IMR-90 (cell line): ENCODE measurements around the gene ACOX3. TPM values are rescaled to one million over a fixed set of nuclear protein-coding genes. Genes with fewer than 3 reads are reported as not detected.

ENCODE experiments used
- ATAC-seq: fragments of 200-7000 bp; cut with Tn5 transposase; 2 replicates; pipeline ENCODE4 v1.9.1; 2020; ENCODE audit warnings: low read depth, mild to moderate bottlenecking, moderate library complexity
- BruUV-seq: library from RNA; stranded (reverse); fragments of 400-500 nt; replicated peaks from 2 replicates; lab custom pipeline; 2021; lab: Mats Ljungman, UMichigan
- CTCF ChIA-PET: fragments of 300-600 bp; formaldehyde crosslinking; extraction: SDS; loops from one replicate; lab custom pipeline; 2021; ENCODE audit warnings: antibody characterized with exemption; lab: Yijun Ruan, JAX
- POLR2A ChIA-PET: fragments of 300-600 bp; sonication (Branson Sonifier 250); formaldehyde crosslinking; loops from one replicate; lab custom pipeline; 2022; ENCODE audit warnings: antibody characterized with exemption; ENCODE audit not compliant: unreplicated experiment; lab: Charles Lee
- DNase-seq: peaks from one replicate; pipeline ENCODE4 v3.0.0; 2013
- H2AFZ ChIP-seq: replicated peaks from 2 replicates; pipeline ENCODE3; 2013; ENCODE audit warnings: low read length, mild to moderate bottlenecking; ENCODE audit not compliant: poor library complexity
- H2AK5ac ChIP-seq: 2 replicates; pipeline ENCODE4 v1.6.1; 2013; ENCODE audit warnings: low read depth, low read length, inconsistent platforms
- H2AK9ac ChIP-seq: replicated peaks from 2 replicates; pipeline ENCODE3; 2013; ENCODE audit warnings: mild to moderate bottlenecking, low read depth, low read length, moderate library complexity; ENCODE audit not compliant: poor library complexity
- H2BK120ac ChIP-seq: 2 replicates; pipeline ENCODE4 v1.6.1; 2013; ENCODE audit warnings: low read depth, low read length, inconsistent platforms
- H2BK15ac ChIP-seq: 3 replicates; pipeline ENCODE4 v1.6.1; 2013; ENCODE audit warnings: low read depth, low read length, inconsistent platforms
- H2BK20ac ChIP-seq: 2 replicates; pipeline ENCODE4 v1.6.1; 2013; ENCODE audit warnings: low read depth, mild to moderate bottlenecking, inconsistent platforms, low read length, moderate library complexity
- H2BK5ac ChIP-seq: 2 replicates; pipeline ENCODE4 v1.6.1; 2013; ENCODE audit warnings: mild to moderate bottlenecking, low read depth, low read length, inconsistent platforms; ENCODE audit not compliant: poor library complexity, severe bottlenecking
- H3K14ac ChIP-seq: replicated peaks from 2 replicates; pipeline ENCODE4 v1.6.1; 2013; ENCODE audit warnings: low read depth, low read length, inconsistent platforms
- H3K18ac ChIP-seq: 2 replicates; pipeline ENCODE4 v1.6.1; 2013; ENCODE audit warnings: low read depth, low read length, control low read depth
- H3K23ac ChIP-seq: 2 replicates; pipeline ENCODE4 v1.6.1; 2013; ENCODE audit warnings: low read depth, low read length, inconsistent platforms
- H3K27ac ChIP-seq: 2 replicates; pipeline ENCODE4 v1.5.1; 2013; ENCODE audit warnings: mild to moderate bottlenecking, control low read depth, low read length; ENCODE audit not compliant: insufficient read depth
- H3K27me3 ChIP-seq: 2 replicates; pipeline ENCODE4 v1.6.1; 2013; ENCODE audit warnings: low read length; ENCODE audit not compliant: control insufficient read depth, insufficient read depth
- H3K36me3 ChIP-seq: 2 replicates; pipeline ENCODE4 v1.6.1; 2013; ENCODE audit warnings: low read length, mixed read lengths; ENCODE audit not compliant: control insufficient read depth, insufficient read depth
- H3K4ac ChIP-seq: 2 replicates; pipeline ENCODE4 v1.6.1; 2013; ENCODE audit warnings: low read depth, low read length, inconsistent platforms
- H3K4me1 ChIP-seq: 2 replicates; pipeline ENCODE4 v1.6.1; 2013; ENCODE audit warnings: low read length, mixed read lengths; ENCODE audit not compliant: control insufficient read depth, insufficient read depth
- H3K4me2 ChIP-seq: 2 replicates; pipeline ENCODE4 v1.6.1; 2013; ENCODE audit warnings: low read depth, mild to moderate bottlenecking, control low read depth, low read length, moderate library complexity
- H3K4me3 ChIP-seq: 2 replicates; pipeline ENCODE4 v1.5.1; 2013; ENCODE audit warnings: low read depth, mild to moderate bottlenecking, control low read depth, low read length, moderate library complexity; ENCODE audit not compliant: insufficient read depth
- H3K56ac ChIP-seq: 2 replicates; pipeline ENCODE4 v1.6.1; 2013; ENCODE audit warnings: low read length, inconsistent platforms; ENCODE audit not compliant: insufficient read depth; ENCODE audit errors: extremely low read depth
- H3K79me1 ChIP-seq, 2 experiments: 2 replicates each; pipeline ENCODE4 v1.6.1; 2013; ENCODE audit warnings: low read length in 2 of 2, inconsistent platforms in 1 of 2, low read depth in 1 of 2
- H3K9ac ChIP-seq: 2 replicates; pipeline ENCODE4 v1.6.1; 2013; ENCODE audit warnings: low read depth, low read length, control low read depth
- H3K9me1 ChIP-seq: 2 replicates; pipeline ENCODE4 v1.6.1; 2013; ENCODE audit warnings: low read length, inconsistent platforms; ENCODE audit not compliant: insufficient read depth
- H3K9me3 ChIP-seq: 2 replicates; pipeline ENCODE4 v1.6.1; 2013; ENCODE audit warnings: low read length; ENCODE audit not compliant: control insufficient read depth, insufficient read depth
- H4K20me1 ChIP-seq: 2 replicates; pipeline ENCODE4 v1.6.1; 2013; ENCODE audit warnings: low read length, inconsistent platforms; ENCODE audit not compliant: insufficient read depth
- H4K5ac ChIP-seq: 2 replicates; pipeline ENCODE4 v1.6.1; 2013; ENCODE audit warnings: mild to moderate bottlenecking, low read depth, low read length, control low read depth
- H4K8ac ChIP-seq, 2 experiments: 2 replicates each; pipeline ENCODE4 v1.6.1; 2013; ENCODE audit warnings: low read depth in 2 of 2, low read length in 2 of 2, control low read depth in 1 of 2, inconsistent platforms in 1 of 2
- H4K91ac ChIP-seq: 2 replicates; pipeline ENCODE4 v1.6.1; 2013; ENCODE audit warnings: low read depth, low read length, inconsistent platforms; ENCODE audit not compliant: insufficient read depth
- BHLHE40 ChIP-seq: fragments of 150-350 bp; IDR thresholded peaks from 2 replicates; pipeline ENCODE4 v1.6.1; 2016; ENCODE audit warnings: mild to moderate bottlenecking, low read depth, low read length
- FOS ChIP-seq: fragments of 150-350 bp; IDR thresholded peaks from 2 replicates; pipeline ENCODE4 v1.6.1; 2016; ENCODE audit warnings: low read depth, low read length
- MXI1 ChIP-seq: IDR thresholded peaks from 2 replicates; pipeline ENCODE4 v1.6.1; 2012; ENCODE audit warnings: low read depth, mild to moderate bottlenecking, low read length, moderate library complexity, borderline replicate concordance
- POLR2A ChIP-seq: IDR thresholded peaks from 2 replicates; pipeline ENCODE4 v1.6.1; 2012; ENCODE audit warnings: mild to moderate bottlenecking, low read depth, low read length
- RCOR1 ChIP-seq: IDR thresholded peaks from 2 replicates; pipeline ENCODE4 v1.6.1; 2012; ENCODE audit warnings: mild to moderate bottlenecking, low read length, improper control_type of control experiment; ENCODE audit not compliant: insufficient replicate concordance
- WGBS, 2 experiments: methylation state at CpG; one replicate each; pipeline versions ENCODE4 v1.1.5 to v1.1.7; 2013; ENCODE audit warnings: missing lambda C conversion rate in 2 of 2; ENCODE audit not compliant: insufficient read length in 1 of 2; ENCODE audit errors: extremely low coverage in 2 of 2; 5-methylcytosine and 5-hydroxymethylcytosine counted together
- dilution Hi-C: fragments of 300-500 bp; cut with HindIII; formaldehyde crosslinking; loops from one replicate; pipeline ENCODE4 v1.14.3; 2018; ENCODE audit warnings: low sequenced_read_pairs; ENCODE audit not compliant: unreplicated experiment
- in situ Hi-C: fragments of 300-500 bp; cut with MboI; formaldehyde crosslinking; loops from 3 replicates; pipeline ENCODE4 v1.14.3; 2019; ENCODE audit warnings: low sequenced_read_pairs, inconsistent platforms, mixed read lengths
- intact Hi-C: fragments of 100-400 bp; cut with micrococcal nuclease; formaldehyde crosslinking; loops from 2 replicates; pipeline ENCODE4 v1.10.0; 2022
- polyA plus RNA-seq, 3 experiments: library from polyadenylated mRNA; depleted of rRNA; stranded (reverse); fragments of >200 nt; gene quantifications; 2 replicates each; pipeline ENCODE4 v1.2.3, GENCODE V29; 2012; ENCODE audit warnings: low replicate concordance in 1 of 3
- total RNA-seq: library from RNA; depleted of rRNA; stranded (reverse); fragments of >200 nt; gene quantifications from 2 replicates; pipeline ENCODE4 v1.2.3, GENCODE V29; 2012

ACOX3 gene
- total and polyA plus RNA-seq, 2 of the 4 experiments (the other 2 are of a cell fraction) = 15.2 to 25.8 TPM

DNA sequence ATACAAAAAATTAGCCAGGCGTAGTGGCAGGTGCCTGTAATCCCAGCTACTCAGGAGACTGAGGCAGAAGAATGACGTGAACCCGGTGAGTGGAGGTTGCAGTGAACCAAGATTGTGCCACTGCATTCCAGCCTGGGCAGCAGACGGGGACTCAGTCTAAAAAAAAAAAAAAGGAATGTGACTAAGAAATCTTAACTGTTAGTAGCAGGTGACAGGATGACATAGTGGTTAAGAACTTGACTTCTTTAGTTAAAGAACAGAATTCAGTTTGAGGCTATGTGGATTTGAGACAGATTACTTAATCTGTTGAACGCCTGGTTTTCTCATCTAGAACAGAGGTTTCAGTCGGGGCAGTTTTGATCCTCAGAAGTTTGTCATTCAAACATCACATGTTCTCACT lies 3.3 kb upstream of the ACOX3 start:
- H4K5ac ChIP-seq = no peak overlapping the region
- ChIA-PET POLR2A (no interaction called here), CTCF (no interaction called here)
- H3K4me3 ChIP-seq = no peak overlapping the region
- no peak overlapping the region for H3K4me2 ChIP-seq
- no peak overlapping the region for H3K27ac ChIP-seq
- H3K27me3 ChIP-seq = no peaks in the 10 kb centered on the region
- in situ Hi-C loops (loop anchor here (25.0 kb wide), 1 partner anchor 1644 kb away; no protein-coding TSS in a partner anchor), intact Hi-C loops (no loop called here), dilution Hi-C loops (no loop called here)
- peaks cover 28% of the 10 kb centered on the region; the same call in 1 of the 2 replicates for H4K20me1 ChIP-seq
- no peak for ATAC-seq
- DNase-seq = no peak
- no peak overlapping the region for H2AFZ ChIP-seq
- no peak overlapping the region for H3K56ac ChIP-seq
- no peak overlapping the region for H2BK15ac ChIP-seq
- BruUV-seq = no TSS peak
- no peak overlapping the region for H2AK5ac ChIP-seq
- no peak overlapping the region for H2AK9ac ChIP-seq
- no peak overlapping the region for H2BK20ac ChIP-seq
- H3K9ac ChIP-seq = no peak overlapping the region
- H4K8ac ChIP-seq = no peak overlapping the region
- no peak overlapping the region for H2BK5ac ChIP-seq
- H2BK120ac ChIP-seq = no peak overlapping the region
- no peak overlapping the region for H3K4ac ChIP-seq
- no peak overlapping the region for H3K23ac ChIP-seq
- H3K9me3 ChIP-seq = no peaks in the 10 kb centered on the region
- no peak overlapping the region for H3K14ac ChIP-seq
- H3K36me3 ChIP-seq = peaks cover 15% of the 10 kb centered on the region
- H3K18ac ChIP-seq = no peak overlapping the region
- peaks cover 3% of the 10 kb centered on the region; the same call in 1 of the 2 replicates for H3K4me1 ChIP-seq
- H4K91ac ChIP-seq = no peak overlapping the region
- TF ChIP-seq FOS (no peak), BHLHE40 (no peak), MXI1 (no peak), RCOR1 (no peak), POLR2A (no peak)
- H3K9me1 ChIP-seq = peaks cover 6% of the 10 kb centered on the region; the same call in 1 of the 2 replicates
- peaks cover 26 to 64% of the 10 kb centered on the region in 2 experiments for H3K79me1 ChIP-seq
- WGBS, 2 experiments = 81% methylated on average over 3 of the region's 6 CpGs; no CpG with 5 or more reads in 1 of the 2 experiments
